H1 (cell line): ENCODE results near the gene PKD2. TPM values are rescaled to one million over a fixed set of nuclear protein-coding genes. Genes with fewer than 3 reads are reported as not detected.

Source experiments
- CTCF ChIA-PET: fragments of 300-600 bp; sonication (Branson Sonifier 250); formaldehyde crosslinking; loops from one replicate; lab custom pipeline; 2021; ENCODE audit not compliant: partially characterized antibody; lab: Charles Lee
- POLR2A ChIA-PET: fragments of 300-600 bp; sonication (Branson Sonifier 250); formaldehyde crosslinking; loops from one replicate; lab custom pipeline; 2021; ENCODE audit warnings: inconsistent platforms; ENCODE audit not compliant: partially characterized antibody; lab: Charles Lee
- DNase-seq, 2 experiments: peaks; one replicate each; pipeline versions ENCODE4 v3.0.0 to v3.0.0-alpha.2; 2010 to 2022; ENCODE audit warnings: low spot score in 2 of 2, low read depth in 1 of 2, mixed read lengths in 1 of 2
- FAIRE-seq: peaks from 2 replicates; lab custom pipeline; 2011; peaks lifted over from hg19 to GRCh38; lab: Jason Lieb, UNC
- H2AFZ ChIP-seq: 2 replicates; pipeline ENCODE4 v1.8.1; 2012; ENCODE audit warnings: low read length, inconsistent platforms
- H2AK5ac ChIP-seq: 2 replicates; pipeline ENCODE4 v1.6.1; 2013; ENCODE audit warnings: low read depth, low read length
- H2BK120ac ChIP-seq: replicated peaks from 2 replicates; pipeline ENCODE3; 2013; ENCODE audit warnings: low read depth, low read length, inconsistent platforms
- H2BK12ac ChIP-seq: 2 replicates; pipeline ENCODE4 v1.6.1; 2013; ENCODE audit warnings: low read depth, low read length
- H2BK15ac ChIP-seq: 2 replicates; pipeline ENCODE4 v1.6.1; 2013; ENCODE audit warnings: low read length
- H2BK20ac ChIP-seq: 2 replicates; pipeline ENCODE4 v1.6.1; 2013; ENCODE audit warnings: low read length
- H2BK5ac ChIP-seq: 2 replicates; pipeline ENCODE4 v1.6.1; 2013; ENCODE audit warnings: low read depth, low read length
- H3K14ac ChIP-seq: 2 replicates; pipeline ENCODE4 v1.6.1; 2013; ENCODE audit warnings: inconsistent platforms; ENCODE audit not compliant: insufficient read length
- H3K18ac ChIP-seq: 2 replicates; pipeline ENCODE4 v1.6.1; 2013; ENCODE audit warnings: low read length; ENCODE audit errors: extremely low read depth
- H3K23ac ChIP-seq: 2 replicates; pipeline ENCODE4 v1.6.1; 2013; ENCODE audit warnings: inconsistent platforms; ENCODE audit not compliant: insufficient read length
- H3K23me2 ChIP-seq: 2 replicates; pipeline ENCODE4 v1.6.1; 2013; ENCODE audit warnings: low read depth, low read length
- H3K27ac ChIP-seq: 2 replicates; pipeline ENCODE4 v1.6.1; 2011; ENCODE audit warnings: low read depth, low read length, inconsistent platforms
- H3K27me3 ChIP-seq, 4 experiments: replicated peaks in 1 of 4; 1 replicate in 1 of 4; 2 replicates in 3 of 4; pipeline versions ENCODE4 v1.6.1 to v1.8.1; 2011 to 2013; ENCODE audit warnings: low read length in 3 of 4, mild to moderate bottlenecking in 3 of 4, inconsistent platforms in 2 of 4, mixed read lengths in 2 of 4, moderate library complexity in 1 of 4; ENCODE audit not compliant: control insufficient read depth in 3 of 4, insufficient read depth in 3 of 4; ENCODE audit errors: extremely low read depth in 1 of 4
- H3K36me3 ChIP-seq, 4 experiments: 2 replicates each; pipeline versions ENCODE4 v1.6.1 to v1.8.1; 2011 to 2013; ENCODE audit warnings: mild to moderate bottlenecking in 4 of 4, low read length in 3 of 4, moderate library complexity in 2 of 4, control low read depth in 1 of 4, inconsistent platforms in 1 of 4; ENCODE audit not compliant: insufficient read depth in 4 of 4, control insufficient read depth in 2 of 4
- H3K4ac ChIP-seq: replicated peaks from 2 replicates; pipeline ENCODE3; 2013; ENCODE audit warnings: low read length, low read depth, mixed read lengths, inconsistent platforms; ENCODE audit not compliant: insufficient read length
- H3K4me1 ChIP-seq, 4 experiments: replicated peaks in 1 of 4; 1 replicate in 1 of 4; 2 replicates in 3 of 4; pipeline versions ENCODE4 v1.6.1 to v1.8.1; 2011 to 2013; ENCODE audit warnings: low read length in 3 of 4, inconsistent platforms in 2 of 4, mixed read lengths in 1 of 4; ENCODE audit not compliant: insufficient read depth in 4 of 4, control insufficient read depth in 3 of 4
- H3K4me2 ChIP-seq, 2 experiments: 2 replicates each; pipeline versions ENCODE4 v1.6.1 to v1.8.1; 2011 to 2013; ENCODE audit warnings: low read depth in 2 of 2, low read length in 2 of 2, control low read depth in 1 of 2, inconsistent platforms in 1 of 2, mild to moderate bottlenecking in 1 of 2; ENCODE audit not compliant: insufficient read depth in 1 of 2
- H3K4me3 ChIP-seq, 4 experiments: fragments of 200-600, 300-600 bp in 1 of 4; sonication (generic), shearing (Covaris generic), sonication (Bioruptor Twin) in 1 of 4; 2 replicates each; pipeline versions ENCODE4 v1.5.1 to v1.8.1; 2011 to 2016; ENCODE audit warnings: low read length in 4 of 4, low read depth in 3 of 4, control low read depth in 2 of 4, inconsistent platforms in 2 of 4, mild to moderate bottlenecking in 2 of 4, mixed read lengths in 1 of 4, moderate library complexity in 1 of 4; ENCODE audit not compliant: insufficient read depth in 2 of 4; ENCODE audit errors: extremely low read depth in 1 of 4
- H3K56ac ChIP-seq: replicated peaks from 2 replicates; pipeline ENCODE3; 2013; ENCODE audit warnings: low read depth, mild to moderate bottlenecking, mixed read lengths, low read length, inconsistent platforms; ENCODE audit not compliant: insufficient read length
- H3K79me1 ChIP-seq: 2 replicates; pipeline ENCODE4 v1.6.1; 2013; ENCODE audit warnings: low read depth, low read length, control low read depth
- H3K79me2 ChIP-seq, 2 experiments: 2 replicates each; pipeline versions ENCODE4 v1.6.1 to v1.8.1; 2012 to 2013; ENCODE audit warnings: low read length in 2 of 2, mild to moderate bottlenecking in 2 of 2, inconsistent platforms in 1 of 2; ENCODE audit not compliant: insufficient read depth in 2 of 2, control insufficient read depth in 1 of 2
- H3K9ac ChIP-seq, 4 experiments: replicated peaks in 1 of 4; 1 replicate in 1 of 4; 2 replicates in 3 of 4; pipeline versions ENCODE4 v1.6.1 to v1.8.1; 2011 to 2013; ENCODE audit warnings: low read depth in 3 of 4, low read length in 3 of 4, control low read depth in 2 of 4, mild to moderate bottlenecking in 2 of 4, moderate library complexity in 2 of 4, inconsistent platforms in 1 of 4; ENCODE audit errors: extremely low read depth in 1 of 4
- H3K9me3 ChIP-seq, 2 experiments: 2 replicates each; pipeline versions ENCODE4 v1.6.1 to v1.8.1; 2012 to 2013; ENCODE audit warnings: mild to moderate bottlenecking in 2 of 2, moderate library complexity in 2 of 2, control low read depth in 1 of 2, inconsistent platforms in 1 of 2, low read depth in 1 of 2, low read length in 1 of 2, mixed read lengths in 1 of 2; ENCODE audit not compliant: insufficient read depth in 2 of 2
- H4K20me1 ChIP-seq, 2 experiments: replicated peaks in 1 of 2; 2 replicates each; pipeline versions ENCODE3 to v1.8.1; 2011 to 2013; ENCODE audit warnings: inconsistent platforms in 2 of 2, low read length in 2 of 2, mild to moderate bottlenecking in 1 of 2; ENCODE audit not compliant: insufficient read depth in 2 of 2, control insufficient read depth in 1 of 2
- H4K5ac ChIP-seq: 2 replicates; pipeline ENCODE4 v1.6.1; 2013; ENCODE audit warnings: low read length, low read depth, mixed read lengths, inconsistent platforms; ENCODE audit not compliant: insufficient read length
- H4K8ac ChIP-seq: 2 replicates; pipeline ENCODE4 v1.8.0; 2013; ENCODE audit warnings: mild to moderate bottlenecking, moderate library complexity, low read length, inconsistent platforms; ENCODE audit not compliant: insufficient read depth; ENCODE audit errors: extremely low read depth
- H4K91ac ChIP-seq: replicated peaks from 2 replicates; pipeline ENCODE3; 2013; ENCODE audit warnings: low read length, mixed read lengths, inconsistent platforms; ENCODE audit not compliant: insufficient read length
- CEBPB ChIP-seq: IDR thresholded peaks from 2 replicates; pipeline ENCODE4 v1.6.1; 2012; ENCODE audit warnings: low read depth, low read length
- CHD2 ChIP-seq: IDR thresholded peaks from 2 replicates; pipeline ENCODE4 v1.6.1; 2012; ENCODE audit warnings: low read length, improper control_type of control experiment
- CTBP2 ChIP-seq: IDR thresholded peaks from 2 replicates; pipeline ENCODE4 v1.7.0; 2011; ENCODE audit warnings: borderline replicate concordance, mild to moderate bottlenecking, moderate library complexity, mixed read lengths, low read length; ENCODE audit not compliant: insufficient read depth, insufficient read length
- GABPA ChIP-seq: IDR thresholded peaks from 2 replicates; pipeline ENCODE4 v1.6.1; 2011; ENCODE audit warnings: mild to moderate bottlenecking, low read length, moderate library complexity, borderline replicate concordance; ENCODE audit not compliant: insufficient read depth
- MAFK ChIP-seq: IDR thresholded peaks from 2 replicates; pipeline ENCODE4 v1.6.1; 2012; ENCODE audit warnings: low read depth, mild to moderate bottlenecking, improper control_type of control experiment, low read length
- RXRA ChIP-seq: IDR thresholded peaks from 2 replicates; pipeline ENCODE4 v1.6.1; 2011; ENCODE audit warnings: low read depth, mild to moderate bottlenecking, low read length, moderate library complexity; ENCODE audit not compliant: insufficient read depth
- SIN3A ChIP-seq, 2 experiments: IDR thresholded peaks in 1 of 2; conservative IDR thresholded peaks in 1 of 2; 2 replicates each; pipeline ENCODE4 v1.6.1; 2011 to 2012; ENCODE audit warnings: low read length in 2 of 2, improper control_type of control experiment in 1 of 2, low read depth in 1 of 2, mild to moderate bottlenecking in 1 of 2
- SP1 ChIP-seq: IDR thresholded peaks from 2 replicates; pipeline ENCODE4 v1.6.1; 2011; ENCODE audit warnings: low read depth, low read length
- SP4 ChIP-seq: IDR thresholded peaks from 2 replicates; pipeline ENCODE4 v1.6.1; 2012; ENCODE audit warnings: low read length, inconsistent platforms
- USF2 ChIP-seq: IDR thresholded peaks from 2 replicates; pipeline ENCODE4 v1.6.1; 2011; ENCODE audit warnings: low read length, improper control_type of control experiment
- WGBS, 2 experiments: shearing (Covaris generic) in 1 of 2; methylation state at CpG; one replicate each; pipeline versions ENCODE4 v1.1.6 to v1.1.7; 2013 to 2015; ENCODE audit warnings: low lambda C conversion rate in 2 of 2, mixed read lengths in 2 of 2, inconsistent platforms in 1 of 2, low coverage in 1 of 2, missing lambda C conversion rate in 1 of 2; ENCODE audit not compliant: insufficient replicate concordance in 2 of 2, insufficient coverage in 1 of 2, insufficient read length in 1 of 2; ENCODE audit errors: extremely low coverage in 1 of 2, missing lambda C conversion rate in 1 of 2; 5-methylcytosine and 5-hydroxymethylcytosine counted together
- polyA plus RNA-seq, 7 experiments: library from polyadenylated mRNA; depleted of rRNA in 3 of 7; stranded (reverse) in 5 of 7; unstranded in 2 of 7; fragments of >200 nt in 5 of 7; fragments of 200-250 nt in 2 of 7; gene quantifications; 1 replicate in 5 of 7; 2 replicates in 1 of 7; 4 replicates in 1 of 7; pipeline versions ENCODE4 v1.2.1 to v1.2.3, GENCODE V29; 2011 to 2013; ENCODE audit warnings: missing spikeins in 2 of 7, mixed read lengths in 2 of 7
- total RNA-seq: library from RNA; stranded (reverse); fragmentation: NEBNext Ultra II Directional; extraction: Animal tissue kit (Norgen Biotek cat#: 25700); gene quantifications from 2 replicates; pipeline ENCODE4 v1.2.1, GENCODE V29; 2021

PKD2 gene
- total and polyA plus RNA-seq, 2 of the 8 experiments (the other 6 are each of a cell fraction or from before 2014, with no cell fraction given), result 16.0 to 32.0 TPM

GRCh38 chr4:88097301-88097700 is 89.9 kb downstream of the PKD2 start:
- Histone ChIP-seq H3K23me2 (no peaks in the 10 kb centered on the region), H4K91ac (no peak overlapping the region), H4K5ac (no peak overlapping the region), H3K4me2 (no peak overlapping the region), H2BK15ac (no peak overlapping the region), H3K23ac (no peak overlapping the region), H2BK5ac (no peak overlapping the region), H3K56ac (no peak overlapping the region), H2AK5ac (no peak overlapping the region), H3K27me3 (peaks cover 0 to 1% (median 0%) of the 10 kb centered on the region in 4 experiments; a peak in 1 of 7 replicates), H4K8ac (no peak overlapping the region), H3K79me1 (no peaks in the 10 kb centered on the region), H2BK20ac (no peak overlapping the region), H3K9me3 (no peaks in the 10 kb centered on the region), H3K79me2 (no peaks in the 10 kb centered on the region), H3K9ac (no peak overlapping the region), H3K14ac (no peak overlapping the region), H2AFZ (no peak overlapping the region), H3K27ac (no peak overlapping the region), H3K36me3 (no peaks in the 10 kb centered on the region), H3K4me3 (no peak overlapping the region), H3K4ac (no peak overlapping the region), H3K4me1 (no peaks in the 10 kb centered on the region), H4K20me1 (no peaks in the 10 kb centered on the region), H2BK12ac (no peak overlapping the region), H2BK120ac (no peak overlapping the region), H3K18ac (no peak overlapping the region)
- ChIA-PET CTCF (interaction anchor here (0.7 to 2.4 kb wide), 4 partner anchors 11 to 118 kb away, joined by 3 to 7 read pairs (median 4); no protein-coding TSS in a partner anchor), POLR2A (no interaction called here)
- FAIRE-seq, result no peak
- DNase-seq, result no peak
- WGBS, 2 experiments, result 85% methylated on average over 2 of the region's 2 CpGs; no CpG with 5 or more reads in 1 of the 2 experiments
- TF ChIP-seq GABPA (no peak), SIN3A (conservative IDR thresholded peaks at IDR 0.05 in 1 of 2, IDR thresholded peaks at IDR 0.05 in 1 of 2; ENCODE audit: low read depth in 1 of 2, low read length in 2 of 2) (no peak), CHD2 (no peak), CTBP2 (no peak), RXRA (no peak), MAFK (no peak), SP1 (no peak), CEBPB (no peak), SP4 (no peak), USF2 (no peak)
